ENCODE results near the gene SYNGR1. TPM values are rescaled to one million over a fixed set of nuclear protein-coding genes. Genes with fewer than 3 reads are reported as not detected.
"Not testable (repeated sequence)": the region's sequence is repeated elsewhere in the genome, so short reads cannot be mapped to it uniquely, and the experiment has no call there.

SYNGR1 gene
- total and polyA plus RNA-seq, 2 donors (not counting 1 experiment from before 2014, with no cell fraction given): 13.0 to 13.5 TPM

DNA sequence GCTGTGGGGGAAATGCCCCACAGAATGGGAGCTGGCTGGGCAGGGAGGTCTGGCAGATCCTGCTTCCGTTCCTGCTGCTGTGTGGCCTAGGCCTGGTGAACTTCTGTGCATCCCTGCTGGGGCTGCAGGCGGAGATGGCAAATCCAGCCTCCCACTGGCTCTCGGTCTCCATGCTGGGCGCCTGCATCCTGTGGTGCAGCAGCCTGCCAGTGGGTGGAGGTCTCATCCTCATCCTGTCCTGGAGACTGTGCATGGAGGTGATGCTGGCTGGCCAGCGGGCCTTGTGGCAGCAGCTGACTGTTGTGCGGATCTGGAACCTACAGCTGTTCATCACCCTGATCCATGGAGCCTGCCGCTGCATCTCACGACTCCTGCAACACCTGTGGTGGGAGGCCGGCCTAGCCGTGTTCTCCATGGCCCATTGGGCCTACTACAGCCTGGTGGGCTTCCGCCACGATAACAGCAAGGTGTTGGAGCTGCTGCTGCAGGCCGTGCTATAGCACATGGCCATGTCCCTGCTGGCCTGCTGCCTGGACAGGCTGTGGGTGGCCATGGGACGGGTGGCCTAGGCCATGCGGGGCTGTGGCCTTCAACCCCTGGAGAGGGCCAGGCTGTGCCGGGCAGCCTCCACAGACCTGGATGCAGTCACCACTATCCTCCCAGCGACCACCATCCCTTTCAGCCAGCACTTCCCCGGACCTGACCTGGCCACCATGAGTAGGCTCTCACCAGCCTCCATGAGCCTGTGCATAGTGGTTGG, 21.6 kb upstream of the SYNGR1 start:
- H3K79me2 ChIP-seq (ENCODE audit: control insufficient read depth, insufficient read depth, low read length): no peaks in the 10 kb centered on the region
- no peak overlapping the region for H3K4me2 ChIP-seq (ENCODE audit: extremely low read depth, insufficient read depth, low read length)
- no peaks in the 10 kb centered on the region for H4K20me1 ChIP-seq (ENCODE audit: control insufficient read depth, extremely low read depth, insufficient read depth, low read length)
- H2AFZ ChIP-seq (ENCODE audit: low read length): no peak overlapping the region
- no peaks in the 10 kb centered on the region for H3K4me1 ChIP-seq (ENCODE audit: control insufficient read depth, extremely low read depth, insufficient read depth, low read length)
- no peak overlapping the region for H3K27ac ChIP-seq (ENCODE audit: insufficient read depth, low read length)
- no peaks in the 10 kb centered on the region for H3K9me3 ChIP-seq (ENCODE audit: control insufficient read depth, insufficient read depth, low read depth, low read length)
- H3K36me3 ChIP-seq (ENCODE audit: control insufficient read depth, insufficient read depth, low read length): no peaks in the 10 kb centered on the region
- TF ChIP-seq EZH2 (IDR thresholded peaks at IDR 0.05; ENCODE audit: low read length, missing control alignments): no peak
- no peak for TF ChIP-seq CTCF (conservative IDR thresholded peaks at IDR 0.05 in 1 of 2, IDR thresholded peaks at IDR 0.05 in 1 of 2; ENCODE audit: low read depth in 1 of 2, low read length in 2 of 2)
- no peak overlapping the region for H3K9ac ChIP-seq (ENCODE audit: insufficient read depth, low read length)
- DNase-seq (ENCODE audit: low read depth in 2 of 2): no peak
- H3K27me3 ChIP-seq (ENCODE audit: control insufficient read depth, insufficient read depth, low read length): no peaks in the 10 kb centered on the region
- no peak overlapping the region for H3K4me3 ChIP-seq (replicated peaks in 1 of 4; ENCODE audit: control extremely low read depth in 1 of 4, insufficient read depth in 1 of 4, low read depth in 3 of 4, low read length in 4 of 4)

DNA sequence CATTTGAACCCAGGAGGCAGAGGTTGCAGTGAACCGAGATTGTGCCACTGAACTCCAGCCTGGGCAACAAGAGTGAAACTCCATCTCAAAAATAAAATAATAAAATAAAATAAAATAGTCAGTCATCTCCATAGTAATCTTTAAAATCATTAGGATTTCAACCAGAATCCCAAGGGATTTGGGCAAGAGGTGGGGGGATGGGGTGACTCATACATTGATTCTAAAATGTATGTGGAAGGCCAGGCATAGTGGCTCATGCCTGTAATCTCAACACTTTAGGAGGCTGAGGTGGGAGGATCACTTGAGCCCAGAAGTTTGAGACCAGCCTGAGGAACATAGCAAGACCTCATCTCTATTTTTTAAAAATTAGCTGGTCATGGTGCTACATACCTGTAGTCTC, 19.2 kb upstream of the SYNGR1 start:
- H3K4me2 ChIP-seq (ENCODE audit: extremely low read depth, insufficient read depth, low read length); H3K4me1 ChIP-seq (ENCODE audit: control insufficient read depth, extremely low read depth, insufficient read depth, low read length); H3K27me3 ChIP-seq (ENCODE audit: control insufficient read depth, insufficient read depth, low read length); H3K9me3 ChIP-seq (ENCODE audit: control insufficient read depth, insufficient read depth, low read depth, low read length); H3K9ac ChIP-seq (ENCODE audit: insufficient read depth, low read length); H3K79me2 ChIP-seq (ENCODE audit: control insufficient read depth, insufficient read depth, low read length); H2AFZ ChIP-seq (ENCODE audit: low read length); H3K27ac ChIP-seq (ENCODE audit: insufficient read depth, low read length); H4K20me1 ChIP-seq (ENCODE audit: control insufficient read depth, extremely low read depth, insufficient read depth, low read length); H3K4me3 ChIP-seq (replicated peaks in 1 of 4; ENCODE audit: control extremely low read depth in 1 of 4, insufficient read depth in 1 of 4, low read depth in 3 of 4, low read length in 4 of 4); H3K36me3 ChIP-seq (ENCODE audit: control insufficient read depth, insufficient read depth, low read length): not testable (repeated sequence)
- DNase-seq (ENCODE audit: low read depth in 2 of 2): peak in 1 of 2 donors; percentile 48

DNA sequence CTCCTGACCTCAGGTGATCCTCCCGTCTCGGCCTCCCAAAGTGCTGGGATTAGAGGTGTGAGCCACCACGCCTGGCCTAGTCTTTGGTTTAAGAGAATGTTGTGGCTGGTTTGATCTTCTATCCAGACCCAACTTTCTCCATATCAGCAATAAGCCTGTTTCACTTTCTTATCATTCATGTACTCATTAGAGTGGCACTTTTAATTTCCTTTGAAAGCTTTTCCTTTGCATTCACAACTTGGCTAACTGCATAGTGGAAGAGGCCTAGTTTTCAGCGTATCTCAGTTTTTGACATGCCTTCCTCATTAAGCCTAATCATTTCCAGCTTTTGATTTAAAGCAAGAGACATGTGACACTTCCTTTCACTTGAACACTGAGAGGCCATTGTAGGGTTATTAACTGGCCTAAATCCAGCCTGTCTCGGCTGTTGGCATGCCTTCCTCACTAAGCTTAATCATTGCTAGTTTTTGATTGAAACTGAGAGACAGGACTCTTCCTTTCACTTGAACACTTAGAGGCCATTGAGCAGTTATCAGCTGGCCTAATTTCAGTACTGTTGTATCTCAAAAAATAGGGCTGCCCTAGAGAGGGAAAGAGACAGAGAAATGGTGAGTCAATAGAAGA, 17.2 kb upstream of the SYNGR1 start:
- Histone ChIP-seq H3K4me3 (replicated peaks in 1 of 4; ENCODE audit: control extremely low read depth in 1 of 4, insufficient read depth in 1 of 4, low read depth in 3 of 4, low read length in 4 of 4) (no peak overlapping the region), H3K4me1 (ENCODE audit: control insufficient read depth, extremely low read depth, insufficient read depth, low read length) (no peaks in the 10 kb centered on the region), H4K20me1 (ENCODE audit: control insufficient read depth, extremely low read depth, insufficient read depth, low read length) (no peaks in the 10 kb centered on the region), H3K36me3 (ENCODE audit: control insufficient read depth, insufficient read depth, low read length) (no peaks in the 10 kb centered on the region), H3K4me2 (ENCODE audit: extremely low read depth, insufficient read depth, low read length) (no peak overlapping the region), H2AFZ (ENCODE audit: low read length) (peak overlapping the region; percentile 68), H3K27ac (ENCODE audit: insufficient read depth, low read length) (no peak overlapping the region), H3K9ac (ENCODE audit: insufficient read depth, low read length) (no peak overlapping the region), H3K27me3 (ENCODE audit: control insufficient read depth, insufficient read depth, low read length) (no peaks in the 10 kb centered on the region), H3K9me3 (ENCODE audit: control insufficient read depth, insufficient read depth, low read depth, low read length) (no peaks in the 10 kb centered on the region), H3K79me2 (ENCODE audit: control insufficient read depth, insufficient read depth, low read length) (no peaks in the 10 kb centered on the region)
- TF ChIP-seq CTCF (conservative IDR thresholded peaks at IDR 0.05 in 1 of 2, IDR thresholded peaks at IDR 0.05 in 1 of 2; ENCODE audit: low read depth in 1 of 2, low read length in 2 of 2) (no peak), EZH2 (IDR thresholded peaks at IDR 0.05; ENCODE audit: low read length, missing control alignments) (no peak)
- peak in 1 of 2 donors; percentile 19 for DNase-seq (ENCODE audit: low read depth in 2 of 2)
